Hematopoietic multipotent progenitor cell treated with erythropoietin and hydrocortisone succinate and interleukin-3 and kit ligand, for 15 days (in vitro differentiated cells): ENCODE data around the gene SWI5.
"Not testable (repeated sequence)": the region's sequence is repeated elsewhere in the genome, so short reads cannot be mapped to it uniquely, and the experiment has no call there.

Source experiments
- DNase-seq: peaks from one replicate; pipeline ENCODE4 v3.0.0-alpha.2; 2015; ENCODE audit warnings: low spot score

The SWI5 gene

GRCh38 chr9:128279088-128280073 lies 3.3 kb downstream of the SWI5 start:
- DNase-seq: not testable (repeated sequence)

- DNase-seq: no peak
Observed at GRCh38 chr9:128280084-128280622, 4.1 kb downstream of the SWI5 start.

- no peak for DNase-seq
Observed at GRCh38 chr9:128282500-128282899, 6.4 kb downstream of the SWI5 start.

- no peak for DNase-seq
Observed at GRCh38 chr9:128285033-128285784, 9.1 kb downstream of the SWI5 start.

GRCh38 chr9:128286440-128286839 lies 10.4 kb downstream of the SWI5 start:
- no peak for DNase-seq

- no peak for DNase-seq
Observed at GRCh38 chr9:128288273-128289004, 12.4 kb downstream of the SWI5 start.

GRCh38 chr9:128292009-128292408 lies 15.9 kb downstream of the SWI5 start:
- DNase-seq: no peak

- DNase-seq: no peak
Observed at GRCh38 chr9:128293091-128293490, 17.0 kb downstream of the SWI5 start.

- DNase-seq: no peak
Observed at GRCh38 chr9:128294142-128294541, 18.1 kb downstream of the SWI5 start.

- no peak for DNase-seq
Observed at GRCh38 chr9:128296340-128297220, 20.5 kb downstream of the SWI5 start.

GRCh38 chr9:128297221-128297773 lies 21.2 kb downstream of the SWI5 start:
- DNase-seq: no peak

GRCh38 chr9:128298535-128299482 lies 22.7 kb downstream of the SWI5 start:
- DNase-seq: no peak

- DNase-seq: no peak
Observed at GRCh38 chr9:128304136-128304970, 28.3 kb downstream of the SWI5 start.

- no peak for DNase-seq
Observed at GRCh38 chr9:128304971-128305288, 28.9 kb downstream of the SWI5 start.

GRCh38 chr9:128309551-128309950 lies 33.5 kb downstream of the SWI5 start:
- DNase-seq: no peak

GRCh38 chr9:128310461-128310860 lies 34.4 kb downstream of the SWI5 start:
- DNase-seq: no peak

- DNase-seq: no peak
Observed at GRCh38 chr9:128314697-128315096, 38.6 kb downstream of the SWI5 start.

- no peak for DNase-seq
Observed at GRCh38 chr9:128316421-128316820, 40.3 kb downstream of the SWI5 start.

GRCh38 chr9:128317629-128318028 lies 41.6 kb downstream of the SWI5 start:
- no peak for DNase-seq
